ENCODE measurements around the gene TTLL5. TPM values are rescaled to one million over a fixed set of nuclear protein-coding genes. Genes with fewer than 3 reads are reported as not detected.

Gene TTLL5
- polyA plus RNA-seq, 1 experiment = 24.1 TPM

DNA sequence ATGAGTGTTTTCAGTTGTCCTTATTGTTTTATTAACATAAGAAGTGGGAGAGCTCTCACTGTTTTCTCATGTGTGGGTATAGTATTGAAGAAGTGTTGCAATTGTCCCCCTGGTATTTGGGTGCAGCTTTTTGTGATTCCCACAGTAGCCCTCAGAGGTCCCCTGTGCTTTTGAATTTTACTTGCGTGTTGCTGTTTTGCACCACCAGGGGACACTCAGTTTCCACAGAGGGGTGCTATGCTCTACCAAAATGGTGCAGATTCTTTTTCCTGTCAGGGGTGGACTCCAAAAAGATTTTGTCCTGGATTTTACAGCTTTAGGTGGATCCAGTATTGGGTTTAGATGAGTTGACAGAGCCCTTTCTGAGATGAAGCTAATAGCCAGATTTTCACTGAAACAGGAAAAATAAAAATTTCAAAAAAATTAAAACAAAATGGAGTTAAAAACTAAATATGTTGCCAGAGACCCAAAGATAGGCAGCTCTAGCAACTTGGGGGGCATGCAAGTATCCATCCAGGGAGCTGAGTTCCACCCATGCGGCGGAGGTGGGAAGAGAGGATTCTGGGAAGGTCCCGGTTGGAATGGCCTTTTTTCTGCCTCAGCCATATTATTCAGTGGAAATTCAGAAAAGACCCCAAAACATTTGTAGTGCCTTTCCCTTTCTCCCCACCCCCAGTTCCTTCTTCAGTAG lies 50.2 kb downstream of the TTLL5 start:
- Histone ChIP-seq H3K27ac (ENCODE audit: low read depth, low read length) (peak overlapping the region; percentile 55), H3K27me3 (ENCODE audit: control insufficient read depth, insufficient read depth, low read length) (no peaks in the 10 kb centered on the region), H3K4me3 (ENCODE audit: low read depth, low read length) (no peak overlapping the region), H3K9me3 (ENCODE audit: control insufficient read depth, insufficient read depth, low read length) (no peaks in the 10 kb centered on the region)
- peak; percentile 37 for DNase-seq (ENCODE audit: low read depth, low spot score)
- ChIA-PET CTCF (interaction anchor here (0.5 to 8.6 kb wide), 59 partner anchors 9 to 937 kb away, joined by 3 to 484 read pairs (median 5); partner anchors contain the start of genes IFT43 and TGFB3), POLR2A (interaction anchor here (0.7 to 1.4 kb wide), 3 partner anchors 82 to 271 kb away, joined by 3 to 6 read pairs (median 3); no protein-coding TSS in a partner anchor)
- TF ChIP-seq, protein P1, sequence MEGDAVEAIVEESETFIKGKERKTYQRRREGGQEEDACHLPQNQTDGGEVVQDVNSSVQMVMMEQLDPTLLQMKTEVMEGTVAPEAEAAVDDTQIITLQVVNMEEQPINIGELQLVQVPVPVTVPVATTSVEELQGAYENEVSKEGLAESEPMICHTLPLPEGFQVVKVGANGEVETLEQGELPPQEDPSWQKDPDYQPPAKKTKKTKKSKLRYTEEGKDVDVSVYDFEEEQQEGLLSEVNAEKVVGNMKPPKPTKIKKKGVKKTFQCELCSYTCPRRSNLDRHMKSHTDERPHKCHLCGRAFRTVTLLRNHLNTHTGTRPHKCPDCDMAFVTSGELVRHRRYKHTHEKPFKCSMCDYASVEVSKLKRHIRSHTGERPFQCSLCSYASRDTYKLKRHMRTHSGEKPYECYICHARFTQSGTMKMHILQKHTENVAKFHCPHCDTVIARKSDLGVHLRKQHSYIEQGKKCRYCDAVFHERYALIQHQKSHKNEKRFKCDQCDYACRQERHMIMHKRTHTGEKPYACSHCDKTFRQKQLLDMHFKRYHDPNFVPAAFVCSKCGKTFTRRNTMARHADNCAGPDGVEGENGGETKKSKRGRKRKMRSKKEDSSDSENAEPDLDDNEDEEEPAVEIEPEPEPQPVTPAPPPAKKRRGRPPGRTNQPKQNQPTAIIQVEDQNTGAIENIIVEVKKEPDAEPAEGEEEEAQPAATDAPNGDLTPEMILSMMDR (IDR thresholded peaks at IDR 0.05; ENCODE audit: low read depth, low read length) = peak; percentile 98

DNA sequence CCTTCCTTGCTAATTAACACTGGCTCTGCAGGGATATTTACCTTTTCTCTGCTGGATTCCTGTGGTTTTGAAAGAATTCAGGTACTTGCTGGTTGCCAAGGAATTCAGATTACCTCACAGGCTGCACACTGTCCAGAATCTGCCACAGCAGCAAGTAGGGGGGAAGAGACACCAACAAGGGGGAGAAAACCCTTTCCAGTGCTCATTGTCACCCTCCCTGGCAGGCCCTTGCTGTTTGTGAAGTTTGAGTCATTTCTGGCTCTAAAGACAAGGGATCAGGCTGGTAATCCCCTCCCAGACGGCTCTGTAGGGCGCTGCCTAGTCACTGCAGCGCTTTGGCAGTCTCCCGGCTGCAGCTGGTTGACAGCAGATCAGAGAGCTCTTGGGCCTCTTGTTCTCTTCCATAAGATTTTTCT lies 50.8 kb downstream of the TTLL5 start:
- peak overlapping the region; percentile 55 for H3K27ac ChIP-seq (ENCODE audit: low read depth, low read length)
- ChIA-PET POLR2A (interaction anchor here (1.4 kb wide), 1 partner anchor 82 kb away, joined by 3 read pairs; no protein-coding TSS in a partner anchor), CTCF (interaction anchor here (0.6 to 8.6 kb wide), 46 partner anchors 9 to 936 kb away, joined by 3 to 484 read pairs (median 5); partner anchors contain the start of genes IFT43 and TGFB3)
- H3K9me3 ChIP-seq (ENCODE audit: control insufficient read depth, insufficient read depth, low read length) = no peaks in the 10 kb centered on the region
- no peak overlapping the region for H3K4me3 ChIP-seq (ENCODE audit: low read depth, low read length)
- peak; percentile 34 for DNase-seq (ENCODE audit: low read depth, low spot score)
- no peaks in the 10 kb centered on the region for H3K27me3 ChIP-seq (ENCODE audit: control insufficient read depth, insufficient read depth, low read length)
- TF ChIP-seq, protein P1 (IDR thresholded peaks at IDR 0.05; ENCODE audit: low read depth, low read length) = no peak

DNA sequence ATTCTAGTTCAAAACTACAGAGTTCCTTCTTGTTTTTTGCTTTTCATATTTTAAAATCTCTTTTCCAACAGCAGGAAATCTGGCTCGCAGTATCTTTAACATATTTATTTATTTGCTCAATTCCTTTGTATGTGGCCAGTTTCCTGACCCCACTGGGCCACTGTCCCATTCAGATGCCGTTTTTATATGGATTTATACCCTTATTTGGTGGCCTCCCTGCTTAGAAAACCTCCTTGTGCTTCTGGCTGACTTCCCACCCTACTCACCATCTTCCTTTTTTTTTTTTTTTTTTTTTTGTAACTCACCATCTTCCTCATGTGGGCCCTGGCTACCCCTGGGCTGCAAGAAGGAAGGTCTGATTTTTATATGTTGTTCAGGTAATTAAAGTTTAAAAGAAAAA lies 53.9 kb downstream of the TTLL5 start:
- DNase-seq (ENCODE audit: low read depth, low spot score) = no peak
- H3K9me3 ChIP-seq (ENCODE audit: control insufficient read depth, insufficient read depth, low read length) = no peaks in the 10 kb centered on the region
- ChIA-PET CTCF (interaction anchor here (0.8 to 8.6 kb wide), 4 partner anchors 80 to 673 kb away, joined by 5 to 484 read pairs (median 8); partner anchors contain the start of genes IFT43 and TGFB3), POLR2A (no interaction called here)
- no peak overlapping the region for H3K4me3 ChIP-seq (ENCODE audit: low read depth, low read length)
- H3K27me3 ChIP-seq (ENCODE audit: control insufficient read depth, insufficient read depth, low read length) = peaks cover 6% of the 10 kb centered on the region
- no peak overlapping the region for H3K27ac ChIP-seq (ENCODE audit: low read depth, low read length)
- TF ChIP-seq, protein P1 (IDR thresholded peaks at IDR 0.05; ENCODE audit: low read depth, low read length) = no peak

DNA sequence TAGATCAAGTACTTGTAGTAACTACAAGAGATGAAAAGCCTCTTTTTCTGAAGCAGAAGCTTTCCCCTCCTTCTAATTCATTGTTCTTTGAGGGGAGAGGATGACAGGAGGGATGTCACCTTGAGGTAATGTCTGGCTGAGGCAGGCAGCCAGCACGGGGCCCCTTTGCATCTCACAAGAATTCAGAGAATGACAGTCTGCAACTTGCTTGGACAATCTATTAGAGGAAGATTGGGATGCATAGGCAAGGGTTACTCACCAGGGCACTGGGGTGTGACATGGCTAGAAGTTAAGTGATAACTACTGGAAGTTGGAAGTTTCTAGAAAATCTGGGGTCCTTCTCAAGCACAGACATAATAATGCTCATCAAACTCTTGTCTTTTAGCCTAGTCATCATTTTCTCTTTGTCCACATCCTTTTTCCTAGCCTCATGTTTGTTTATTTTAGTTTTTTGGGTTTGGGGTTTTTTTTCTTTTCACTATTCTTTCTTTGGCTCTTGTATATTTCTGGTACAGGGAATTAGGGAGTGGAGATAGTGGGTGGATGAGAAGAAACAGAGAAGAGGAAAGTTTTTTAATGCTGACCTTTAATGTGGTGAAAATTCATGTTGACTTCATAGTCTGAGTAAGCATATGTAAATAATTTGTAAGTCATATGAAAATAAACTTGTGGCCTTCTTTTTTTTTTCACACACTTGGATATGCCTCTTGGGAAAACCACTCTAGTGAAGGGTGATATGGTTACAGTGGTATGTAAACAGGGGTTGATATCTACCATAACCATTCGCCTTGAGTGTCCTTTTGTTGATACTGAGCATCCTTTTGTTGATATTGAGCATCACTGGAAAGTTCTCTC lies 55.1 kb downstream of the TTLL5 start:
- ChIA-PET CTCF (interaction anchor here (0.6 to 8.6 kb wide), 5 partner anchors 64 to 636 kb away, joined by 4 to 484 read pairs (median 5); partner anchors contain the start of genes IFT43 and TGFB3), POLR2A (no interaction called here)
- Histone ChIP-seq H3K4me3 (ENCODE audit: low read depth, low read length) (no peak overlapping the region), H3K27me3 (ENCODE audit: control insufficient read depth, insufficient read depth, low read length) (peaks cover 6% of the 10 kb centered on the region), H3K9me3 (ENCODE audit: control insufficient read depth, insufficient read depth, low read length) (no peaks in the 10 kb centered on the region), H3K27ac (ENCODE audit: low read depth, low read length) (no peak overlapping the region)
- TF ChIP-seq, protein P1 (IDR thresholded peaks at IDR 0.05; ENCODE audit: low read depth, low read length) = no peak
- DNase-seq (ENCODE audit: low read depth, low spot score) = peak; percentile 93
